ENCODE data around the gene ANKS1A. TPM values are rescaled to one million over a fixed set of nuclear protein-coding genes. Genes with fewer than 3 reads are reported as not detected.

The ANKS1A gene
- total RNA-seq, 2 donors from 2014 or later: 26.7 to 30.9 TPM

GRCh38 chr6:35068206-35068605, 179.2 kb downstream of the ANKS1A start:
- H3K4me1 ChIP-seq: peaks cover 0 to 52% of the 10 kb centered on the region in 2 donors
- peak overlapping the region; percentile 39 to 44 for H3K27ac ChIP-seq
- TF ChIP-seq, protein P1, sequence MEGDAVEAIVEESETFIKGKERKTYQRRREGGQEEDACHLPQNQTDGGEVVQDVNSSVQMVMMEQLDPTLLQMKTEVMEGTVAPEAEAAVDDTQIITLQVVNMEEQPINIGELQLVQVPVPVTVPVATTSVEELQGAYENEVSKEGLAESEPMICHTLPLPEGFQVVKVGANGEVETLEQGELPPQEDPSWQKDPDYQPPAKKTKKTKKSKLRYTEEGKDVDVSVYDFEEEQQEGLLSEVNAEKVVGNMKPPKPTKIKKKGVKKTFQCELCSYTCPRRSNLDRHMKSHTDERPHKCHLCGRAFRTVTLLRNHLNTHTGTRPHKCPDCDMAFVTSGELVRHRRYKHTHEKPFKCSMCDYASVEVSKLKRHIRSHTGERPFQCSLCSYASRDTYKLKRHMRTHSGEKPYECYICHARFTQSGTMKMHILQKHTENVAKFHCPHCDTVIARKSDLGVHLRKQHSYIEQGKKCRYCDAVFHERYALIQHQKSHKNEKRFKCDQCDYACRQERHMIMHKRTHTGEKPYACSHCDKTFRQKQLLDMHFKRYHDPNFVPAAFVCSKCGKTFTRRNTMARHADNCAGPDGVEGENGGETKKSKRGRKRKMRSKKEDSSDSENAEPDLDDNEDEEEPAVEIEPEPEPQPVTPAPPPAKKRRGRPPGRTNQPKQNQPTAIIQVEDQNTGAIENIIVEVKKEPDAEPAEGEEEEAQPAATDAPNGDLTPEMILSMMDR (IDR thresholded peaks at IDR 0.05): no peak
- DNase-seq (ENCODE audit: low spot score): no peak
- H3K4me3 ChIP-seq: no peak overlapping the region
- no peaks in the 10 kb centered on the region for H3K27me3 ChIP-seq
- H3K9me3 ChIP-seq: no peaks in the 10 kb centered on the region
- peaks cover 46% of the 10 kb centered on the region for H3K36me3 ChIP-seq

DNA sequence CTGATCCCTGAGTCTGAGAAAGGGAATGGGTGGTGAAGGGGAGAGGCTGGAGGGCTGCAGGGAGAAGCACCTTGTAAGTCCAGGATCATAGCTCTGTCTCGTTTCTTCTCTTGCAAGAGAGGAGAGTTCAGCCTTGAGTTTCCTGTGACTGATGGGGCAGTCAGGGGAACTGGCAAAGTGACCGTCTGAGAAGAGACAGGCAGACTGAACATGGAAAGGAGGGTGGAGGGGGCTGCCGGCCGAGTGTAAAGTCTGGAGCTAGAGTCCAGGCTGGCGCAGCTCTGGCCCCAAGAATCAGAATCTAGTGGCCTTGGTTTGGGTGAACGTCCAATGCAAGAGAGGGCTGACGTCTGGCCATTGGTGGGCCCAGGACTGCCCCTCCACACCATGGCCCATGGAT, 179.6 kb downstream of the ANKS1A start:
- DNase-seq (ENCODE audit: low spot score): no peak
- peaks cover 0 to 52% of the 10 kb centered on the region in 2 donors for H3K4me1 ChIP-seq
- TF ChIP-seq, protein P1 (IDR thresholded peaks at IDR 0.05): no peak
- H3K9me3 ChIP-seq: no peaks in the 10 kb centered on the region
- no peak overlapping the region for H3K4me3 ChIP-seq
- peaks cover 42% of the 10 kb centered on the region for H3K36me3 ChIP-seq
- no peaks in the 10 kb centered on the region for H3K27me3 ChIP-seq
- H3K27ac ChIP-seq: peak overlapping the region; percentile 39 to 44

DNA sequence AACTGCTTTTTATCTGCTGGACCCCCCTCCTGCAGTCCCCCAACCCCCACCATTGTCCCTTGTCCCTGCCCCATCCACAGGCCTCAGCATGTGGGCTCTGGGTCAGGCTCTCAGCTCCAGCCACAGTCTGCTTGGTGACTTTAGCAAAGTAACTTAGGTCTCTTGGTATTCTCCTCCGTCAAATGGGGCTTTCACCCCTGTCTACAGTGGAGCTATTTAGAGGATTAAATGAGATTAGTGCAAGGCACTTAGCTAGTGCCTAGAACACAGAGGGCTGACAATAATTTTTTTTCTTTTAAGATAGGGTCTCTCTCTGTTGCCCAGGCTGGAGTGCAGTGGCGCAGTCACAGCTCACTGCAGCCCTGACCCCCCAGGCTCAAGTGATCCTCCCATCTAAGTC, 180.2 kb downstream of the ANKS1A start:
- TF ChIP-seq, protein P1 (IDR thresholded peaks at IDR 0.05): no peak
- no peak for DNase-seq (ENCODE audit: low spot score)
- no peak overlapping the region for H3K4me3 ChIP-seq
- H3K36me3 ChIP-seq: peaks cover 37% of the 10 kb centered on the region
- peaks cover 0 to 49% of the 10 kb centered on the region in 2 donors for H3K4me1 ChIP-seq
- H3K27me3 ChIP-seq: no peaks in the 10 kb centered on the region
- peak overlapping the region in 1 of 2 donors; percentile 44 for H3K27ac ChIP-seq
- H3K9me3 ChIP-seq: no peaks in the 10 kb centered on the region

- no peak overlapping the region for H3K27ac ChIP-seq
- peaks cover 0 to 41% of the 10 kb centered on the region in 2 donors for H3K4me1 ChIP-seq
- DNase-seq (ENCODE audit: low spot score): no peak
- no peaks in the 10 kb centered on the region for H3K9me3 ChIP-seq
- H3K36me3 ChIP-seq: peaks cover 37% of the 10 kb centered on the region
- TF ChIP-seq, protein P1 (IDR thresholded peaks at IDR 0.05): no peak
- no peaks in the 10 kb centered on the region for H3K27me3 ChIP-seq
- H3K4me3 ChIP-seq: no peak overlapping the region
Observed at GRCh38 chr6:35070111-35070510, 181.1 kb downstream of the ANKS1A start.

DNA sequence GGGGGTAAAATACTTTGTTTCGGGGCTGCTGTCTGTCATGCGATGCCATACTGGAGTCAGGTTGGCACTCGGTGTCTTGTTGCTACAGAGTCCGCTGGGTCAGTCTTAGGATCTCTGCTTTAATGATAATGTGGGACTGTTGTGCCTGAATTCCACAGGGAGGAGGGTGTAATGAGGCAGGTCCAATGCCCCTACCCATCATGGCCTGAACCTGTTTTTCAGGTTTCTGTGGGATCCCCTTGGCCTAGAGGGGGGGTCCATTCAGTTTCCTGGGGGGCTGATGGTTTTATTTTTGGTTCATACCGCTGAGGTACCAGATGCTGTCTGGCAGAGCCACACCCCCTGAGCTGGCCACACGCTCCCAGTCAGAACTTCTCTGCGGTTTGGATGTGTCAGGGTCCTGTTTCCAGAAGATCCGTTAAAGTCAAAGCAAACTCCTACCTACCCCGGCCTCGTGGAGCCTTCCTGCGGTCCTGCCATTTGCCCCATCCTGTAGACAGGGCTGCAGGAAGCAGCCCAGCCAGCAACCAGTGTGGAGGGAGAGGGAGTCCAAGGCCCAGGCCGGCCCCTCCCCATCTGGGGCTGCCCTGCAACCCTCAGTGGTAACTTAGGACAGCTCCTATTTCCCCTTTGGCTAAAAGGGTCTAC, 182.4 kb downstream of the ANKS1A start:
- TF ChIP-seq, protein P1 (IDR thresholded peaks at IDR 0.05): no peak
- H3K4me1 ChIP-seq: peaks cover 0 to 33% of the 10 kb centered on the region in 2 donors
- no peak overlapping the region for H3K4me3 ChIP-seq
- H3K27ac ChIP-seq: no peak overlapping the region
- no peaks in the 10 kb centered on the region for H3K27me3 ChIP-seq
- no peak for DNase-seq (ENCODE audit: low spot score)
- H3K36me3 ChIP-seq: peaks cover 27% of the 10 kb centered on the region
- H3K9me3 ChIP-seq: no peaks in the 10 kb centered on the region
